Islet of Langerhans (tissue), 1 donor: ENCODE results near the gene KIF16B.
"Not testable (repeated sequence)": the region's sequence is repeated elsewhere in the genome, so short reads cannot be mapped to it uniquely, and the experiment has no call there.

Experiments used
- FAIRE-seq: peaks from one replicate; lab custom pipeline; 2011; peaks lifted over from hg19 to GRCh38; lab: Jason Lieb, UNC

Gene KIF16B

GRCh38 chr20:16284385-16285100, 288.7 kb downstream of the KIF16B start:
- FAIRE-seq, result no peak

GRCh38 chr20:16283978-16284377, 289.3 kb downstream of the KIF16B start:
- FAIRE-seq, result peak; percentile 79

- FAIRE-seq, result no peak
These were observed 289.9 kb downstream of the KIF16B start for GRCh38 chr20:16283307-16283706.

GRCh38 chr20:16280219-16280618, 293.0 kb downstream of the KIF16B start:
- FAIRE-seq, result no peak

- no peak for FAIRE-seq
These were observed 293.9 kb downstream of the KIF16B start for GRCh38 chr20:16279320-16279719.

- no peak for FAIRE-seq
These were observed 299.3 kb downstream of the KIF16B start for GRCh38 chr20:16273812-16274555.

- no peak for FAIRE-seq
These were observed 300.4 kb downstream of the KIF16B start for GRCh38 chr20:16272780-16273360.

- FAIRE-seq, result peak; percentile 73
These were observed 301.8 kb downstream of the KIF16B start for GRCh38 chr20:16271450-16271849.

GRCh38 chr20:16270989-16271388, 302.3 kb downstream of the KIF16B start:
- FAIRE-seq, result no peak

- no peak for FAIRE-seq
These were observed 302.8 kb downstream of the KIF16B start for GRCh38 chr20:16270314-16270931.

- no peak for FAIRE-seq
These were observed 305.7 kb downstream of the KIF16B start for GRCh38 chr20:16267526-16267925.

GRCh38 chr20:16265334-16265733, 307.9 kb downstream of the KIF16B start:
- no peak for FAIRE-seq

- FAIRE-seq, result no peak
These were observed 309.7 kb downstream of the KIF16B start for GRCh38 chr20:16263582-16263981.

GRCh38 chr20:16262594-16262993, 310.7 kb downstream of the KIF16B start:
- no peak for FAIRE-seq

- no peak for FAIRE-seq
These were observed 311.4 kb downstream of the KIF16B start for GRCh38 chr20:16261733-16262273.

- no peak for FAIRE-seq
These were observed 312.3 kb downstream of the KIF16B start for GRCh38 chr20:16260911-16261310.

GRCh38 chr20:16260133-16260532, 313.1 kb downstream of the KIF16B start:
- FAIRE-seq, result not testable (repeated sequence)

GRCh38 chr20:16258766-16259165, 314.5 kb downstream of the KIF16B start:
- no peak for FAIRE-seq

- FAIRE-seq, result no peak
These were observed 315.3 kb downstream of the KIF16B start for GRCh38 chr20:16257813-16258430.

- FAIRE-seq, result no peak
These were observed 316.2 kb downstream of the KIF16B start for GRCh38 chr20:16257021-16257420.

- FAIRE-seq, result no peak
These were observed 326.4 kb downstream of the KIF16B start for GRCh38 chr20:16246870-16247269.

GRCh38 chr20:16246291-16246690, 327.0 kb downstream of the KIF16B start:
- no peak for FAIRE-seq
